Effector CD4-positive, alpha-beta T cell (primary cell): ENCODE results near the gene ABCB8.
"Not testable (repeated sequence)": the region's sequence is repeated elsewhere in the genome, so short reads cannot be mapped to it uniquely, and the experiment has no call there.

Experiments
- DNase-seq: peaks from one replicate; pipeline ENCODE4 v3.0.0-alpha.2; 2020

ABCB8 gene

DNA sequence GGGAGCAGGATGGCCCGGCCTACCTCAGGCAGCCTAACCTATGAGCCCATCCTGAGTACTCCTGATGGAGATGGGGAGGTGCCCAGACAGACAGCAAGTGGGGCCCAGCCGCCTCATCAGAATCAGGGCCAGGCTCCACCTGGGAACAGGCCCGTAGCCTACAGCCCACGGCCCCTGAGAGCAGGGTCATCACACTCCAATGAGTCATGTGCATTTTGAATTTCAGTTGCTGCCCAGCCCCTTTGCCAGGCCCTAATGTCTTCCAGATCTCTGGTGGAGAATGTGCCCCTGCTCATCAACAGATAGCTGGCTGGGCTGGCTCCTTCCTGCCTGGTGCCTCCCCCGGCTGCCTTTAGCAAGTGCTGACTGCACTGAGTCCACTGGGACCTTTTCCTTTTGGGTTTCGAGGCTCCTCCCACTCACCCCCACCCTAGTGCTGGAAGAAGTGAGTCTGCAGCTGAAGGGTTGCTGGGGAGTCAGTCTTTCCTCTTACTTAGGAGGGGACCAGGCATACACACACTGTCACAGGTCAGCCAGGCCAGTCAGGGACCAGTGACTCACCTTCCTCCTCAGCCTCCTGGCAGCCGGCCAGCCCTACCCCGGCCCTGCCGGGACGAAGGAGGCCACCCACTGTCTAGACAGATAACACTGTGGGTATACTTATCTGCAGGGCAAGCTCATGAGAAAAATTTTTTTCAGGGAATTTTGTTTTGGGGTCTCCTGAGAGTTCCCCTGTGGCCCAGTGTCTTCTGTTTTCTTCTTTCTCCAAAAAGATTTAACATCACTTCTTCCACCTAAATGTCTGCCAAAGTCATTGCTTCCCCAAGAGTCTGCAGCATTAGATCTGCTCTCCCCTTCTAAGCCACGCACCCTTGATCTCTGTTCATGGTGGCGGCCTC, 10.9 kb downstream of the ABCB8 start:
- peak; percentile 23 for DNase-seq

DNA sequence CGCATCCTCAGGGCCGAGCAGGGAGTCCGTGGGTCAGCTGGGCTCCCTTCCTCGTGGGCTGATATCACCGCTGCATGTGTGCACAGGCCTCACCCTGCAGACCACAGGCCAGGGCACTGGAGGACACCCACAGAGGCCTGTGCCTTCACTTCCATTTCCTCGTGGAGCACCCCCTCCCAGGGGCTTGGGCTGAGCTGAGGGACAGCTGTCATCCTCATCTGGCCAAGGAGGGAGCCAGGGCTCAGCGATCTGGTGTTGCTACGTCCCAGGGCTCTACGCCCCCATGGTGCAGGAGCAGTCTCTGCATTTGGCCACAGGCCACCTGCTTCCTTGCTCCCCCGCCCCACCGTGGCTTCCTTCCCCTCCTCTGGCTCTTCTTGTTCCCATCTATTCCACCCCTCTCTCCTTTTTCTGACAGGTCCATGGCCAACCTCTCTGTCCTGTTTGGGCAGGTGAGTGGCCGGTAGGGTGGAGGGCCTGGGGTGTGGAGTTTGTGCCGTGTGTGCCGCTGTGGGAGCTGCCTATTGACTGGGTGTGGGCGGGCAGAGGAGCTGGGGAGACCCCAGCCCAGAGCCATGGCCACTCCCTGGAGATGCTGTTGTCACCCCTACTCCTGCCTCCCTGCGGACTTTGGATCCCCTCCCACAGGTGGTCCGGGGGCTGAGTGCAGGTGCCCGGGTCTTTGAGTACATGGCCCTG, 11.7 kb downstream of the ABCB8 start:
- DNase-seq, result no peak

DNA sequence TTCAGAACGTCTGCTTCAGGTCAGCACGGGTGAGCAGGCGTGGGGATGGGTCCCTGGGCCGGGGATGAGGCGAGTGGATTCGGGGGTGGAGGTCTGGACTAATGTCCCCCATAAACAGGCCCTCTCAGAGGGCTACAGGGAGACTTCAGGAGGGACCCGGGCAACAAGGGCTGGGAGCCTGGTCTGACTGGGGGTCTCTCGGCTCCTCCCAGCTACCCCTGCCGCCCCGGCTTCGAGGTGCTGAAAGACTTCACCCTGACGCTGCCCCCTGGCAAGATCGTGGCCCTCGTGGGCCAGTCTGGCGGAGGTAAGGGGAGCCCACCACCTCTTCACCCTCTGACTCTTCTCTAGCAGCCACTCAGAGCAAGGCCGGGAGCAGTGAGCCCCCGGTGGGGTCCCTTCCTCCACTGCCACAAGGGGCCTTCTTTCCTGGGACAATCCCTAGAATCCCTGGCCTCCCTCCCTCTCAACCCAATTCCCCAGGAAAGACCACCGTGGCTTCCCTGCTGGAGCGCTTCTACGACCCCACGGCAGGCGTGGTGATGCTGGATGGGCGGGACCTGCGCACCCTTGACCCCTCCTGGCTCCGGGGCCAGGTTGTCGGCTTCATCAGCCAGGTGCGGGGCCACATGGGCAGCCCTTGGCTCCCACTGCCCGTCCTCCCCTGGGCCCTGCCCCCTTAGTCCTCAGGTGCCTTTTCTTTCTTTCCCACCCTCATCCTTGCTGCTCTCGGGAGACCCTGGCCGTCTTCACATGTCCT, 12.5 kb downstream of the ABCB8 start:
- DNase-seq, result no peak

DNA sequence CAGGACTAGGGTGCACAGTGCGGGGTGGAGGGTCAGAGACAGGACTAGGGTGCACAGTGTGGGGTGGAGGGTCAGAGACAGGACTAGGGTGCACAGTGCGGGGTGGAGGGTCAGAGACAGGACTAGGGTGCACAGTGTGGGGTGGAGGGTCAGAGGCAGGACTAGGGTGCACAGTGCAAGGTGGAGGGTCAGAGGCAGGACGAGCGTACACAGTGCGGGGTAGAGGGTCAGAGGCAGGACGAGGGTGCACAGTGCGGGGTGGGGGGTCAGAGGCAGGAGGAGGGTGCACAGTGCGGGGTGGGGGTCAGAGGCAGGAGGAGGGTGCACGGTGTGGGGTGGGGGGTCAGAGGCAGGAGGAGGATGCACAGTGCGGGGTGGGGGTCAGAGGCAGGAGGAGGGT, 15.2 kb downstream of the ABCB8 start:
- not testable (repeated sequence) for DNase-seq

DNA sequence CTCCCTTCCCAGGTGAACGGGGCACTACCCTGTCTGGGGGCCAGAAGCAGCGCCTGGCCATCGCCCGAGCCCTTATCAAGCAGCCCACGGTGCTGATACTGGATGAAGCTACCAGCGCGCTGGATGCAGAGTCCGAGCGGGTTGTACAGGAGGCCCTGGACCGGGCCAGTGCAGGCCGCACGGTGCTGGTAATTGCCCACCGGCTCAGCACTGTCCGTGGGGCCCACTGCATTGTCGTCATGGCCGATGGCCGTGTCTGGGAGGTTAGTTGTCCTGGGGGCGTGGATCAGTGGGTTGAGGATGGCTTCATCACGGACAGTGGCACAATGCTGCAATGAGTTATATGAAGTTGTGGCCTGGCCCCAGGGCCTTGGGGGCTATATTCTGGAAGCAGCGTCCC, 15.7 kb downstream of the ABCB8 start:
- no peak for DNase-seq

DNA sequence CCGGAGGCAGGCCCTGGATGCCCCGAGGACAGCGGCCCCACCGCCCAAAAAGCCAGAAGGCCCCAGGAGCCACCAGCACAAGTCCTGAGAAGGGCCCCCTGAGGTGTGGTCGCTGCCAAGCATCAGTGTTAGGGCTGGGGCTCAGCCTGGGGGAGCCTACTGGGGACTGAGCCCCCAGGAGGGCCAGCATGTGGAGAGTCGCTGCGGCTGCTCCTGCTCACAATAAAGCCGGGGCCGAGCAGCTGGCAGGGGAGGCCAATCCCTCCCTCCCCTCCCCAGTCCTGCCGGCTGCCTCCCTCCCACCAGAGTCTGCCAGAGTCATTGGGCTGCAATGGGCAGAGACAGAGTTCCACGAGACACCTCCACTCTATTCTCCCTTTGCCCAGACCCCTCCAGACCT, 17.0 kb downstream of the ABCB8 start:
- no peak for DNase-seq

DNA sequence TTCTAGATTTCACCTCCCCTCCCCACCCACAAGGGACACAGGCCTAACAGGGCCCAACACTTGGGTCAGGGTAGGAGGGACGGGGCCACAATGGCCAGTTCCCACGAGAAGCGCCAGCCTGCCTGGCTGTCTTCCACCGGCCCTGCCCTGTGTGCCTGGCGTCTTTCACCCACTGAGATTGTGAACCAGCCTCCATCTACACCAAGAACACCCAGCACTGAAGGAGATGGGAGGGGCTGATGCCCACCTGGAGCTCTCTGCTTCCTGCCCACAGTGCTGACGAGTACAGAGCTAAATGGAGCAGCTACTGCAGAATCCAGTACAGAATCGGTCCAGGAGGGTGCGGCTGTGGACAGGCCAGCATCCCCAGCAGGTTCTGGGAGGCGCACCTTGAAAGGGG, 17.7 kb downstream of the ABCB8 start:
- no peak for DNase-seq

DNA sequence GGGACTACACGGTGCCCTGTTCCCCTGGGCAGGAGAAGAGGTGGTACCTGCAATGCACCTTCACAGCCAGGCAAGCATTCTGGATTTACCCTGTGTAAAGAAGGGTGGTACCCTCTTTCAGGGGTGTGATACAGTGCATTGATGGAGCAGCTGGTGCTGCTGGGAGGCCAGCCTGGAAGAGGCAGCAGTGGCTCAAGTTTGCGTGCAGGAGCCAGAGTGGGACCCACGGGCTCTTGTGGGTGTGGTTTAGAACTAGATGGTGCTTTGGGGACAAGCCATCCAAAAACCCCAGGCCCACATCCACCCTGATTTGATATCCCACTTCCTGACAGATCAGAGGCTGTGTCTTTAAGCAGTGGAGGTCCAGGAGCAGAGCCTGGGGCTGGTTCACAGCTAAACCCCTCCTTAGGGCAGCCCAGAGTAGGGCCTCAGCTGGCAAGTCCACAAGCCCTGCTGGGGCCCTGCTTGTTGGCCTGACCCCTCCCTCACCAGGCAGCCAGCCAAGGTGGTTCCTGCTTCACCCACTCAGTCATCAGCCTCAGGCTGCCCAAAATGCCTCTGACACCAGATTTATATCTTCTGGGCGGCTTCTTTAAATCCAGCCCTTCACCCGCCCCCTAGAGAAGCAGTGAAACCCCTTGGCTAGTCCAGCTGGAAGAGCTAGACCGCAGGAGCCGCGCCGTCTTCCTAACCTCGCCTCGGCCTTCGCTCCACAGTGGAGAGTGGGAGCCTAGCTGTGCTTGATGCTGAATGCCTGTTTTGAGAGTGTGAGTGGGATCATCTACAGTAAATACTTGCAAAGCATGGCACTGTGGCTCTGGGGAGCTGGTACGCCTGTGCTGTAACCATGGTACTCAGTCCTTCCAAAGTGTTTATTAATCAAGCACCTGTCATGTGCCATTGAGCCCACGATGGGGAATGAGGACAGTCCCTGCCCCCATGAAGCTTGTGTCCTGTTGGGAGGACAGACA, 18.6 kb downstream of the ABCB8 start:
- DNase-seq, result no peak

DNA sequence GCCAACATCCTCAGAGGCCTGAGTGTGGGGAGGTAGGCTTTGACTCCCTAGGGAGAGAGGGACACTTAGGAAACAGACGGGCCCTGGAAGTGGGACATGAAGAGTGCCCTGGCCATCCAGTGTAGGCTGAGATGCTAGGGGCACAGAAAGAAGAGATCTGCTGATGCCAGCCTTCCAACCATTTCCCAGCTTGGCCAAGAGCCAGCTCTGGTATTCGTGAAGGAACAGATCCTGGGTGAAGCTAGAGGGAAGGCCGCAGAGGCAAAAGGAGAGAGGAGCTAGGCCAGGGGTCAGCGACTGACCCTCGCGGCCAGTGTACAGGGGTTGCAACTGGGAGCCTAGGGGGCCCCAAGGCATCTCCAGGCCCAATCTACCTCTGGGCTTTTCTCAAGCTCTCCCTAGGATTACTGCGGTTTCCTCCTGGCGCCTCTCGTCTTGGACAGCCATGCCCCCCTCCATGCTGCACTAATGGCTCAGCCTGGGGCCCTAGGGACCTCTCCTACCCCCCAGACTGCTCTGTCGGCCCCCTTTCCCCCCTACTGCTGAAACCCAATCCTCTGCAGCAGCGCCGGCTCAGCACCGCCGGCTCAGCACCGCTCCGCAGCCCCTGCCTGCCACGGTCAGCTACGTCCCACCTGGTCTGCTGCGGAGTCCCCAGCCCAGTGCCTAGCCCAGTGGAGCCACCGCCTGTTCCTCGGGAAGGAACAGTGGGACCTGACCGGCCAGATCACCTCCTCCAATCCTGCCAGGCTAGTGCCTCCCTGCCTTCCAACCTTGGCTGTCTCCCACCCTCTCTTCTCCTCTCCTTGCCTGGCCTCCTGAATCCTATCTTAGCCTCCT, 19.9 kb downstream of the ABCB8 start, which contains the start of gene ASIC3:
ASIC3 (plus strand) TSS at position 556 of the 840 bp plus-strand sequence. CDS start 355 bp downstream, outside the sequence.
- DNase-seq, result no peak

DNA sequence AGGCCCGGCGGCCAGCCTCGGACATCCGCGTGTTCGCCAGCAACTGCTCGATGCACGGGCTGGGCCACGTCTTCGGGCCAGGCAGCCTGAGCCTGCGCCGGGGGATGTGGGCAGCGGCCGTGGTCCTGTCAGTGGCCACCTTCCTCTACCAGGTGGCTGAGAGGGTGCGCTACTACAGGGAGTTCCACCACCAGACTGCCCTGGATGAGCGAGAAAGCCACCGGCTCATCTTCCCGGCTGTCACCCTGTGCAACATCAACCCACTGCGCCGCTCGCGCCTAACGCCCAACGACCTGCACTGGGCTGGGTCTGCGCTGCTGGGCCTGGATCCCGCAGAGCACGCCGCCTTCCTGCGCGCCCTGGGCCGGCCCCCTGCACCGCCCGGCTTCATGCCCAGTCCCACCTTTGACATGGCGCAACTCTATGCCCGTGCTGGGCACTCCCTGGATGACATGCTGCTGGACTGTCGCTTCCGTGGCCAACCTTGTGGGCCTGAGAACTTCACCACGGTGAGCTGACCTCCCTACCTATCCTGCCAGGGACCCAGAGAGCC, 20.7 kb downstream of the ABCB8 start:
- no peak for DNase-seq

DNA sequence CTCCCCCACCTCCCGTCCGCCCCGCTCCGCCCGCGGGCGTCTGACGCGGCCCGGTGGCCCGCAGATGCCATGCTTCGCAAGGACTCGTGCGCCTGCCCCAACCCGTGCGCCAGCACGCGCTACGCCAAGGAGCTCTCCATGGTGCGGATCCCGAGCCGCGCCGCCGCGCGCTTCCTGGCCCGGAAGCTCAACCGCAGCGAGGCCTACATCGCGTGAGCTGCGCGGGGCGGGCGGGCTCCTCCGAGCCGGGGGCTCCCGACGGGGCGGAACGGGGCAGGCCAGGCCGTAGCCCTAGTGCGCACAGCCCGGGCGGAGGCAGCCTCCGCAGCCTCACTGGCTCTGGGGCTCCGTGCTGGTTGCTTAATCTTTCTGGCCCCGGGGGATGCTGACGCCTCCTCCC, 22.9 kb downstream of the ABCB8 start:
- peak; percentile 39 for DNase-seq

DNA sequence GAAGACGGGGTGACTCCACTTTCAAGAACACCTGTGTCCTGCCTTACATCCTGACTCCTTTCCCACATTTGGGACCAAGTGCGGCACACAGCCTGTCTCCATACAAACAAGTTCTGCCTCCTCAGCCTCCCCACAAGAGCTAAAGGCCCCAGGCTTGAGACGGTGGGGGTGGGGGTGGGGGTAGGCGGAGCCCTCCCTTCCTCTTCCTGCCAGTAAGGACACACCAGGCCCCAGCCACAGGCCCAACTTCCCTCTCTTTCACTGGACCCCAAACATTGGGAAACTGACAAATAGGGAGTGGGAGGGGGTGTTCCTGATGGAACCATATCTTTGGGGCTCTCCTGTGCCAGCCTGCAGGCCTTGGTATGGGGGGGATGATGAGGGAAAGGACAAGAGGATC, 24.8 kb downstream of the ABCB8 start:
- DNase-seq, result no peak

DNA sequence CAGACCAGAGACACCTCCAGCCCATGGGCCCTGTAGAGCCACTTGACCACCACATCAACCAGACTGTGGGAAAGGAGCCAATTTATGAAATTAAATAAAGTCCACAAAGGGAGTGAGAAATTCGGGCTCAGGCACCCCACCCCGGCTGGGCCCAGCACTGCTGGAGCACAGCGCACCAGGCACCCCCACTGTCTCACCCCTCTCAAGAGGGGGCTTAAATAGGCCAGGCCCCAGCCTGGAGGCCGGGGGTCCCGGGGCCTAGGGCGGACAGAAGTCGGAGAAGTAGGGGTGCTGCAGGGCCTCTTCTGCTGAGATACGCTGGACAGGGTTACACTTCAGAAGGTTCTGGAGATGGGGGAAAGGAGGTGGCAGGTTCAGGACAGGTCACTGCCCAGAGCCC, 25.5 kb downstream of the ABCB8 start:
- DNase-seq, result no peak

DNA sequence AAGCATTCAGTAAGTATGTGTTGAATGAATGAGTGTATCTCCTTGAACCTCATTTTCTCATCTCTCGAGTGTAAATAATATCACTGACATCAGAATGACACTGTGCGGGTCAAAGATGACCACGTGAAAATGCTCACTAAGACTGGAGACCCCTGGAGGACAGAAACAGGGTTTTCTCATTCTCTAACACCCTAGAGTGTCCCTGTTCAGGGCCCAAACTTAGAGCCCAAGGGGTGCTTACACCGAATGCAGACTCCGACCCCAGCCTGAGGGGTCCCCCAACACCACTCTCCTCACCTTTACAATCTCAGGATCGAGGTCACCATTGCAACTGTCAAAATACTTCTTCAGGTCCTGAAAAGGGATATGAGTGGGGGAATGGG, 28.0 kb downstream of the ABCB8 start:
- no peak for DNase-seq

DNA sequence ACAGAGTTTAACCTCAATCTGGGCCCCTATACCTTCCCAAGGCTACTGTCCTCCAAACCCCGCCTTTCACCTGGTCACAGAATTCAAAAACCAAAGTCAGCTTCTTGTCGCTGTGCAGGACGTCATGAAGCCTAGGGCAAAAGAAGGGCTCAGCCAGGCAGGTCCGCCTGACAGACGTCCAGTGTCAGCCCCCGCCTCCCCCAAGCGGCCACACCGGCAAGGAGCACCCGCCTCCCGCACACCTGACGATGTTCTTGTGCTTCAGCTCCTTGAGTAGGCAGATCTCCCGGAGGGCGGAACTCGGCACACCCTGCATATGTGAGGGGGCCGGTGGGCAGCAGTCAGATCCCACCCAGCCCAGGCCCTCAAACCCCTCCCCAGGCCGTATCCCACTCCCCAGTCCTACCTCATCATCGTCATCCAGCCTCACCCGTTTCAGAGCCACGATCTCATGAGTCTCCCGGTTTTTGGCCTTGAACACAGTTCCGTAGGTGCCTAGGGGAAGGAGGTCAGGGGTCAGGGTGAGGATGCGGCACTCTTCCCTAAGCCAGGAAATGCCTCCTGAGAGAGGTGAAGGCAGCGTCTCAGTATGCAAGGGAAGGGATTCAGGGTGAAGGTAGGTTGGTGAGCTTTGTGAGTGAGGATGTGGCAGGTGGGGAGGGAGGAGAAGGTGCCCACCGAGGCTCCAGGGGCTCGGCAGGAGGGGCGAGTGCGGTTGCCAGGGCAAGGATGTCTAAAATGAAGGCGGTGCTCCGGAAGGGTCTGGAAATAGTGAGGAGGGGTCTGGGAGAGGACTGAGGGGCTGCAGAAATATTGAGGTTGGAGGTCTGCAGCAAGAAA, 28.6 kb downstream of the ABCB8 start:
- DNase-seq, result no peak

DNA sequence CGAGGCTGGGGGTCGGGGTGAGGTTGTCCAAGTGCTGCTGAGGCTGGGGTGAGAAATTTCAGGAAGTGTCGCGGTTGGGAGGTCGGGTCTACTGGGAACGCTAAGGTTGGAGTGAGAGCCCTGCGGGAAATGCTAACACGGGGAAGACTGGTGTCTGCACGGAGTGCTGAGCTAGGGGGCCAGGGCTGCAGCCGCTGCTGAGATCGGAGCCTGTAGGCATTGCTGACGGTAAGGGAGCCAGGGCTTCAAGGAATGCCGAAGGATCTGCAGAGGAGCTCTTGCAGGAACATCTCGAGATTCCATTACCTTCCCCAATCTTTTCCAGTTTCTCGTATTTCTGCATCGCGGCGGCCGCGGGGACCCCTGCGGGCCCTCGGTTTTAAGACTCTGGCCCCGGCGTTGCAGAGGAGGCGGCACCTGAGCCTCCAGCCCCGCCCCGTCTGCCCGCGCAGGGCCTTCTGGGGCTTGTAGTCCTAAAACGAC, 29.3 kb downstream of the ABCB8 start, which contains the start of gene CDK5:
CDK5 (minus strand) TSS at position 392 of the 483 bp plus-strand sequence; CDS start at position 343, 49 bp downstream.
- no peak for DNase-seq

DNA sequence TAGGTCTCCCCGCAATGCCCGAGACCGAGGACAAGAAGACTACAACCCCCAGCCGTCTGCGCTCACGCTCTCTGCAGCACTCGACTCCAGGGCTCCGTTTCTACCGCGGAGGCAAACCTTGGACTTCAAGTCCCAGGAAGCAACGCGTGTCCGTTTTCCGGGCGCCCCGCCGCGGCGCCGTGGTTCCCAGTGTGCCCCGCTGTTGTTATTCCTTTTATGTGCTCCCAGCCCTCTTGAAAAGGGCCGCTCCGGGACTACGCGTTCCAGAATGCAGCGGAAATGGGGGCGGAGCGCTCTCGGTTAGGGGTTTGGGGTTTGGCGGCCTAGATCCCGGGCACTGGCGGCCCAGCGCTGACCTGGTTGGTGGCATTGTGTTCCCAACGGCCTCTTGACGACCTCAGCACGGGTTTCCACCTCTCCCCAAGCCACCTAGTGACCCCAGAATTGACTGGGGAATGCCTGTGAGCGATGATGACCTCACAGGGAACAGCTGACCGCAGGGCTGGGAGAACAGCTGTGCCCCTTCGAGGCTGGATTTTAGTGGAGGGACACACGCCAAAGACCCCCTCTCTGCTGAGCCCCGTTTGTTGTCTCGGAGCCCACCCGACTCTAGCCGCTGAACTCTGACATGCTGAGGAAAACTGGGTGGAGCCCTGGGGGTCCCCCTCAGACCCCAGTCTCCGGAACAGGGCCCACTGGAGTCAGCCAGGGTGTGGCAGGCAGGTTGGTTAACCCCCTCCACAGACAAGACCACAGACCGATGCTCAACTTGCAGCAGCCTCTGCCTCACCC, 29.9 kb downstream of the ABCB8 start:
- peak; percentile 97 for DNase-seq

DNA sequence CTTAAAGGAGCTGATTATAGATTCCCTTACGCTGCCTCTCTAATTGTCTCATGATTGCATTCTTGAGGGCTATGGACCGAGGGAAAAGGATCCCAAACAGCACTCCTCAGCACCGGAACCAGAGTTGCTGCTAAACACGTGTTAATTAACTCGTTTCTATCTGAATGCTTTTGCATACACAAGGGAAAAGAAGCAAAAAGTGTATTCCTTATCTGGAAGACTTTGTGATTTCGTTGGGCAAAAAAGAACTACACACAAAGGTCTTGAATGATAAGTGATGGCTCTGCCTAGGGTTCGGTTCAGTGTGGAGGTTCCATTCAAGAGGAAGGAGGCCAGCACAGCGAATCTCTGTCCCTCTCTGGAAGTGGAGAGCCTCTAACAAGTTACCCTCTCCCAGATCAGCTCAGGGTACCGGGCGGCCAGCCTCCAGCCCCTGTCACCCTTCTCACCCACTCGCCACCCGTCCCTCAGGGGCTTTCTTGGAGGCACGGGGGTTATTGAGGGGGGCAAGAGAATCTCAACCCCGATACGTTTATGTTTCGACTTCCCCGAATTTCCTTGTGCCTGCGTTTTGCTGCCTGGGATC, 30.6 kb downstream of the ABCB8 start:
- no peak for DNase-seq
